ENCODE results near the gene MSANTD1. TPM values are rescaled to one million over a fixed set of nuclear protein-coding genes. Genes with fewer than 3 reads are reported as not detected.

MSANTD1 gene
- total and polyA plus RNA-seq, 8 donors, result 0.31 to 5.8 (median 2.6) TPM; not detected in 2

DNA sequence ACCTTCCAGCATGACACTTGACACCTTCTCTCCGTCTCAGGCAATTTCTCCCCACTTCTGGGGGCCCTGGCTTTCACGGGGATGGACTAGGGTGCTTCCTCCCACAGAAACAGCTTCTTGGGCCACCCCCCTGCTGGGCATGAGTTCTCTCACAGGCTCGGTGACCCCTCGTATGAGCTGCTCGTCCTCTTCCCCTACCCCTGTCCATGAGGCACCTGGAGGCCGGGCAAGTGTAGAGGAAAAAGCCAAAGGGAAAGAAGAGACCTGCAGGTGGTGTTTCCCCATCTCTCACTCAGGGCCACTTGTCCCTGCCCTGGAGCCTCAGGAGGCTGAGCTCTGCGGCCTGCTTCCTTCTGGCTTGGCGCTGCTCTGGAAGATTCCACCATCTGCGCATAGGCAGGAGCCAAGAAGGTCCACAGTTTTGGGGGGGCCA lies 41.9 kb downstream of the MSANTD1 start:
- no peak overlapping the region for H3K4me3 ChIP-seq
- H3K27ac ChIP-seq, result peak overlapping the region in 1 of 5 donors; percentile 95
- no peaks in the 10 kb centered on the region for H3K9me3 ChIP-seq
- DNase-seq, result peak in 1 of 2 donors; percentile 17
- no peaks in the 10 kb centered on the region for H3K36me3 ChIP-seq
- TF ChIP-seq POLR2A (IDR thresholded peaks at IDR 0.05), result no peak
- TF ChIP-seq, protein P1, sequence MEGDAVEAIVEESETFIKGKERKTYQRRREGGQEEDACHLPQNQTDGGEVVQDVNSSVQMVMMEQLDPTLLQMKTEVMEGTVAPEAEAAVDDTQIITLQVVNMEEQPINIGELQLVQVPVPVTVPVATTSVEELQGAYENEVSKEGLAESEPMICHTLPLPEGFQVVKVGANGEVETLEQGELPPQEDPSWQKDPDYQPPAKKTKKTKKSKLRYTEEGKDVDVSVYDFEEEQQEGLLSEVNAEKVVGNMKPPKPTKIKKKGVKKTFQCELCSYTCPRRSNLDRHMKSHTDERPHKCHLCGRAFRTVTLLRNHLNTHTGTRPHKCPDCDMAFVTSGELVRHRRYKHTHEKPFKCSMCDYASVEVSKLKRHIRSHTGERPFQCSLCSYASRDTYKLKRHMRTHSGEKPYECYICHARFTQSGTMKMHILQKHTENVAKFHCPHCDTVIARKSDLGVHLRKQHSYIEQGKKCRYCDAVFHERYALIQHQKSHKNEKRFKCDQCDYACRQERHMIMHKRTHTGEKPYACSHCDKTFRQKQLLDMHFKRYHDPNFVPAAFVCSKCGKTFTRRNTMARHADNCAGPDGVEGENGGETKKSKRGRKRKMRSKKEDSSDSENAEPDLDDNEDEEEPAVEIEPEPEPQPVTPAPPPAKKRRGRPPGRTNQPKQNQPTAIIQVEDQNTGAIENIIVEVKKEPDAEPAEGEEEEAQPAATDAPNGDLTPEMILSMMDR (IDR thresholded peaks at IDR 0.05), result no peak
- no peak for TF ChIP-seq EP300 (IDR thresholded peaks at IDR 0.05)
- TF ChIP-seq POLR2AphosphoS5 (IDR thresholded peaks at IDR 0.05), result no peak
- 84 to 93% (median 92%) methylated on average over 9 of the region's 9 CpGs for WGBS, 5 donors
- intact Hi-C loops (cut with DNase I; ENCODE audit: low total_unique reads), result no loop called here
- H3K4me1 ChIP-seq, result peaks cover 11 to 32% (median 31%) of the 10 kb centered on the region in 4 donors
- peaks cover 0 to 18% (median 14%) of the 10 kb centered on the region in 3 donors for H3K27me3 ChIP-seq

DNA sequence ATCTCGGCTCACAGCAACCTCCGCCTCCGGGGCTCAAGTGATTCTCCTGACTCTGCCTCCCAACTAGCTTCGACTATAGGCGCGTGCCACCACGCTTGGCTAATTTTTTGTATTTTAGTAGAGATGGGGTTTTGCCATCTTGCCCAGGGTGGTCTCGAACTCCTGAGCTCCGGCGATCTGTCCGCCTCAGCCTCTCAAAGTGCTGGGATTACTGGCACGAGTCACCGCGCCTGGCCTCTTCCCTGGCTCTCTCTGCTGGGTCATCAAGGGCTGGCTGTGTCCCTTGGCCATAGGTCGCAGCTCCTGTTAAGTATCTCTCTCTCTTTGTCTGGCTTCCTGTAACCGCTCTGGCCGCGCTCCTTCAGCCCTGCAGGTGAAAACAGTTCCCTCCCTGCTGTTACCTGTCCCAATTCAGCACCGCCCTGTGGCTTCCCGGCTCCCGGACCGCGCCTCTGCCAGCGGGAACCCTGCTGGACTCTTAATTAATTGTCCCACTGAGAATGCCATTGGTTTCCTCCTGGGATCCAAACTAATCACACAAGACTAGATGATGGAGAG lies 42.5 kb downstream of the MSANTD1 start:
- Histone ChIP-seq H3K4me3 (peak overlapping the region; percentile 81 to 93 (median 86)), H3K27ac (peak overlapping the region; percentile 89 to 98 (median 95)), H3K4me1 (peaks cover 11 to 32% (median 31%) of the 10 kb centered on the region in 4 donors), H3K9me3 (no peaks in the 10 kb centered on the region), H3K27me3 (peaks cover 0 to 12% (median 10%) of the 10 kb centered on the region in 3 donors), H3K36me3 (no peaks in the 10 kb centered on the region)
- intact Hi-C loops (cut with DNase I; ENCODE audit: low total_unique reads), result no loop called here
- peak; percentile 53 to 58 for DNase-seq
- TF ChIP-seq POLR2AphosphoS5 (IDR thresholded peaks at IDR 0.05) (no peak), EP300 (IDR thresholded peaks at IDR 0.05) (no peak)
- TF ChIP-seq, protein P1 (IDR thresholded peaks at IDR 0.05), result no peak
- 32 to 45% (median 33%) methylated on average over 24 of the region's 24 CpGs for WGBS, 5 donors

DNA sequence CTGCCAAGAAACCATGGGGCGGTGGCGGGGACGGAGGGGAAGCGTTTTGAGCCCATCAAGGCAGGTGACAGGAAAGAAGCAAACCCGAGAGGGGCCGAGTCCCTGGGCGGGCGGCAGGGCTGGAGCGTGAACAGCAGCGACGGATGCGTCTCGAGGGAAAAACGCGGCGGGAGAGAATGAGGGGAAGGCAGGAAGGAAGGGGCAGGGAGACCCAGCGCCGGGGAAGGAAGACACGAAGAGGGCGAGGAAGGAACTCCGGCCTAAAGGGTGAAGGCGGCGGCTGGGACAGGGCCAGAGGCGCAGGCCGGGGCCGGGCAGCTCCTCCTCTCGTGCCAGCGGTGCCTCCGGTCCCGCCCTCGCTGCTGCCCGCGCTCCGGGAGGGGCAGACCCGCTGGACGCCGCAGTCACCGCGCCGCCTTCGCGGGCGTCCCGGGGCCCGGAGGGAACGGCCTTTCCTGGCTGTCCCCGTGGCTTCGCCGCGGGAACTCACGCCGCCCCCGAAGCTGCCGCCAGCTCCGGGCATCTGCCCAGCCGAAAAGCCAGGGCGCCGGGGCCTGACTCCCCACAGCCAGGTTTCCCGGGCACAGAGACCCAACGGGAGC lies 43.1 kb downstream of the MSANTD1 start:
- DNase-seq, result peak; percentile 75 to 81
- WGBS, 5 donors, result 0 to 1% (median 1%) methylated on average over 27 to 60 of the region's 60 CpGs
- Histone ChIP-seq H3K4me1 (peaks cover 11 to 32% (median 31%) of the 10 kb centered on the region in 4 donors), H3K27me3 (peaks cover 0 to 7% (median 6%) of the 10 kb centered on the region in 3 donors), H3K9me3 (no peaks in the 10 kb centered on the region), H3K36me3 (no peaks in the 10 kb centered on the region), H3K4me3 (peak overlapping the region; percentile 81 to 93 (median 86)), H3K27ac (peak overlapping the region; percentile 89 to 98 (median 95))
- TF ChIP-seq POLR2AphosphoS5 (IDR thresholded peaks at IDR 0.05) (no peak), EP300 (IDR thresholded peaks at IDR 0.05) (no peak), POLR2A (IDR thresholded peaks at IDR 0.05) (no peak)
- TF ChIP-seq, protein P1 (IDR thresholded peaks at IDR 0.05), result no peak
- intact Hi-C loops (cut with DNase I; ENCODE audit: low total_unique reads), result no loop called here

DNA sequence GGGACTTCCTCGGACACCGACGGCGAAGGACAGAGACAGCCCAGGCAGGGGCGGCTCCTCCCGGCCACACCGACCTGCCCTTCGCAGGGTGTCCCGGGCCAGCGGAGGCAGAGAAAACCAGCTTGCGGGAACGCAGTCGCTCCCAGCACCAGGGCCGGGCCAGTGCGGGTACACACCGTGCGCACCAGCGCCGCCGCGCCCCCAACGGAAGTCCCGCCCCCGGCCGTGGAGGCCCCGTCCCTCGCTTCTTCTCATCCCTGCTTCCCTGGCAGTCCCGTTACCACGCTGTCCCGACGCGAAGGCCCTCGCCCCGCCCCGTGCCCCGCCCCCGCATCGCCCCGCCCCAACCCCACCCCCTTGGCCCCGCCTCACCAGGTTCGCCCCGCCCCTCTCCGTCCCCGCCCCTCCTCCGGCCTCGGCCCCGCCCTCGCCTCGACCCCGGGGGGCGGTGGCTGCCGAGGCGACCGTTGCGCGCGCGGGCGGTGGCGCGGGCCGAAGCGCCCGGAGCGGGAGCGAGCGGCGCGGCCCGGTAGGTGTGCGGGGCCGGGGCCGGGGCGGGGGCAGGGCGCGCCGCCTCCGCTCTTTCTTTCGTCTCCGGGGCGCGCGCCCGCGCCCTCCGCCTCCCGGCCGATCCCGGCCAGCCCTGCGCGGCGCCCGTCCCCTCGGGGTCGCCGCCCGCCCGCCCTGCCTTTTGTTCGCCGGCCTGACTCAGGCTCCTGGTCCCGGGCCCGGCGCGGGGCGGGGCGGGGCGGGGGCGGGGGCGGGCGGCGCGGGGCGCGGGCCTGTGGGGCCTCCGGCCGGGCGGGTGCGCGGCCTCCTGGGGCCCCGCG lies 43.8 kb downstream of the MSANTD1 start, which contains the start of gene RGS12:
Gene RGS12, plus strand, starts transcription at position 451 of the 830 bp plus-strand sequence. CDS start 23,150 bp downstream, outside the sequence.
- H3K27me3 ChIP-seq, result peaks cover 0 to 5% (median 4%) of the 10 kb centered on the region in 3 donors
- H3K4me1 ChIP-seq, result peaks cover 11 to 32% (median 28%) of the 10 kb centered on the region in 4 donors
- TF ChIP-seq EP300 (IDR thresholded peaks at IDR 0.05), result no peak
- peak in 1 of 4 donors; percentile 66 for TF ChIP-seq POLR2A (IDR thresholded peaks at IDR 0.05)
- TF ChIP-seq, protein P1 (IDR thresholded peaks at IDR 0.05), result no peak
- TF ChIP-seq POLR2AphosphoS5 (IDR thresholded peaks at IDR 0.05), result peak; percentile 67 to 88 (median 77)
- intact Hi-C loops (cut with DNase I; ENCODE audit: low total_unique reads), result no loop called here
- H3K36me3 ChIP-seq, result no peaks in the 10 kb centered on the region
- H3K9me3 ChIP-seq, result peaks cover 0 to 4% (median 0%) of the 10 kb centered on the region in 4 donors
- peak within 1 kb of the TSS; percentile 81 to 93 (median 86) for H3K4me3 ChIP-seq
- 0 to 1% (median 1%) methylated on average over 2 to 104 of the region's 121 CpGs for WGBS, 5 donors
- H3K27ac ChIP-seq, result peak within 1 kb of the TSS; percentile 89 to 98 (median 95)
- DNase-seq, result peak; percentile 95 to 98
